A673 (cell line): Measurements from ENCODE around the gene ATP2B2. TPM values are rescaled to one million over a fixed set of nuclear protein-coding genes. Genes with fewer than 3 reads are reported as not detected.

Source experiments
- BruUV-seq: library from RNA; stranded (reverse); fragments of 400-500 nt; replicated peaks from 2 replicates; lab custom pipeline; 2021; lab: Mats Ljungman, UMichigan
- CTCF ChIA-PET: fragments of 300-600 bp; sonication (Branson Sonifier 250); formaldehyde crosslinking; loops from one replicate; lab custom pipeline; 2022; ENCODE audit warnings: antibody characterized with exemption; lab: Charles Lee
- POLR2A ChIA-PET: fragments of 300-600 bp; sonication (Branson Sonifier 250); formaldehyde crosslinking; loops from one replicate; lab custom pipeline; 2022; ENCODE audit warnings: antibody characterized with exemption; ENCODE audit not compliant: low non-redundant PET; lab: Charles Lee
- DNase-seq: peaks from one replicate; pipeline ENCODE4 v3.0.0-alpha.2; 2015; ENCODE audit warnings: low spot score
- H3K27ac ChIP-seq: fragments of 200-600 bp; sonication (generic); 2 replicates; pipeline ENCODE4 v1.5.1; 2016; ENCODE audit warnings: mixed run types, low read depth, mild to moderate bottlenecking, mixed read lengths, antibody characterized with exemption, low read length; ENCODE audit not compliant: poor library complexity, severe bottlenecking
- H3K27me3 ChIP-seq: fragments of 200-600 bp; sonication (generic); replicated peaks from 2 replicates; pipeline ENCODE4 v1.6.1; 2017; ENCODE audit warnings: mixed run types, low read depth, mild to moderate bottlenecking, mixed read lengths, antibody characterized with exemption, low read length; ENCODE audit not compliant: insufficient read depth, poor library complexity
- H3K36me3 ChIP-seq: fragments of 200-600 bp; sonication (generic); 2 replicates; pipeline ENCODE4 v1.6.1; 2016; ENCODE audit warnings: mixed run types, mild to moderate bottlenecking, mixed read lengths, antibody characterized with exemption, low read length; ENCODE audit not compliant: insufficient read depth, poor library complexity, severe bottlenecking
- H3K4me1 ChIP-seq: fragments of 200-600 bp; sonication (generic); 2 replicates; pipeline ENCODE4 v1.6.1; 2017; ENCODE audit warnings: mixed run types, mild to moderate bottlenecking, mixed read lengths, antibody characterized with exemption, low read length; ENCODE audit not compliant: insufficient read depth, poor library complexity, severe bottlenecking
- H3K4me3 ChIP-seq: fragments of 200-600 bp; sonication (generic); 2 replicates; pipeline ENCODE4 v1.5.1; 2016; ENCODE audit warnings: low read depth, mixed run types, mild to moderate bottlenecking, mixed read lengths, low read length; ENCODE audit not compliant: poor library complexity, severe bottlenecking
- H3K9me3 ChIP-seq: fragments of 200-600 bp; sonication (generic); 2 replicates; pipeline ENCODE4 v1.6.1; 2016; ENCODE audit warnings: mixed run types, low read depth, mild to moderate bottlenecking, mixed read lengths, antibody characterized with exemption, low read length; ENCODE audit not compliant: poor library complexity, severe bottlenecking
- EZH2 ChIP-seq: fragments of 200-600 bp; sonication (generic); IDR thresholded peaks from 2 replicates; pipeline ENCODE4 v1.6.1; 2017; ENCODE audit warnings: borderline replicate concordance, low read depth, mild to moderate bottlenecking, mixed read lengths, antibody characterized with exemption, low read length; ENCODE audit not compliant: poor library complexity, severe bottlenecking
- intact Hi-C: fragments of 100-400 bp; cut with micrococcal nuclease; formaldehyde crosslinking; loops from one replicate; pipeline ENCODE4 v1.10.0; 2022; ENCODE audit not compliant: unreplicated experiment
- total RNA-seq: library from RNA; stranded (reverse); gene quantifications from 2 replicates; pipeline ENCODE4 v1.2.3, GENCODE V29; 2021
- TF ChIP-seq, protein P1 (sequence below): fragments of 300-800, 200-600 bp; sonication (generic); conservative IDR thresholded peaks from 2 replicates; pipeline ENCODE4 v1.5.1; 2017; ENCODE audit warnings: low read depth, mild to moderate bottlenecking, antibody characterized with exemption, low read length, moderate library complexity, mixed read lengths

Gene ATP2B2
- total RNA-seq, 1 experiment from 2014 or later, result 0.17 TPM

- TF ChIP-seq, protein P1, sequence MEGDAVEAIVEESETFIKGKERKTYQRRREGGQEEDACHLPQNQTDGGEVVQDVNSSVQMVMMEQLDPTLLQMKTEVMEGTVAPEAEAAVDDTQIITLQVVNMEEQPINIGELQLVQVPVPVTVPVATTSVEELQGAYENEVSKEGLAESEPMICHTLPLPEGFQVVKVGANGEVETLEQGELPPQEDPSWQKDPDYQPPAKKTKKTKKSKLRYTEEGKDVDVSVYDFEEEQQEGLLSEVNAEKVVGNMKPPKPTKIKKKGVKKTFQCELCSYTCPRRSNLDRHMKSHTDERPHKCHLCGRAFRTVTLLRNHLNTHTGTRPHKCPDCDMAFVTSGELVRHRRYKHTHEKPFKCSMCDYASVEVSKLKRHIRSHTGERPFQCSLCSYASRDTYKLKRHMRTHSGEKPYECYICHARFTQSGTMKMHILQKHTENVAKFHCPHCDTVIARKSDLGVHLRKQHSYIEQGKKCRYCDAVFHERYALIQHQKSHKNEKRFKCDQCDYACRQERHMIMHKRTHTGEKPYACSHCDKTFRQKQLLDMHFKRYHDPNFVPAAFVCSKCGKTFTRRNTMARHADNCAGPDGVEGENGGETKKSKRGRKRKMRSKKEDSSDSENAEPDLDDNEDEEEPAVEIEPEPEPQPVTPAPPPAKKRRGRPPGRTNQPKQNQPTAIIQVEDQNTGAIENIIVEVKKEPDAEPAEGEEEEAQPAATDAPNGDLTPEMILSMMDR, result no peak
- TF ChIP-seq EZH2, result no peak
- H3K27me3 ChIP-seq, result peaks cover 20% of the 10 kb centered on the region
These were observed 1.9 kb upstream of the ATP2B2 start for GRCh38 chr3:10507331-10507730.

GRCh38 chr3:10506696-10507095 lies 1.3 kb upstream of the ATP2B2 start:
- POLR2A ChIA-PET, result no interaction called here
- no peaks in the 10 kb centered on the region for H3K36me3 ChIP-seq
- CTCF ChIA-PET, result no interaction called here
- DNase-seq, result no peak
- H3K4me3 ChIP-seq, result no peak overlapping the region
- no TSS peak for BruUV-seq
- intact Hi-C loops, result no loop called here
- no peaks in the 10 kb centered on the region for H3K4me1 ChIP-seq
- TF ChIP-seq EZH2, result no peak
- TF ChIP-seq, protein P1, result no peak
- H3K9me3 ChIP-seq, result no peaks in the 10 kb centered on the region
- no peak overlapping the region for H3K27ac ChIP-seq
- H3K27me3 ChIP-seq, result peaks cover 20% of the 10 kb centered on the region

More at GRCh38 chr3:10507331-10507730, 1.9 kb upstream of the ATP2B2 start:
- no peak for DNase-seq
- no peaks in the 10 kb centered on the region for H3K36me3 ChIP-seq
- no peaks in the 10 kb centered on the region for H3K4me1 ChIP-seq
- ChIA-PET POLR2A (no interaction called here), CTCF (no interaction called here)
- no peak overlapping the region for H3K4me3 ChIP-seq
- no peak overlapping the region for H3K27ac ChIP-seq
- intact Hi-C loops, result no loop called here
- H3K9me3 ChIP-seq, result no peaks in the 10 kb centered on the region
- BruUV-seq, result no TSS peak

GRCh38 chr3:10505791-10506585 lies 602 bp upstream of the ATP2B2 start:
- DNase-seq, result no peak
- H3K36me3 ChIP-seq, result no peaks in the 10 kb centered on the region
- no peaks in the 10 kb centered on the region for H3K4me1 ChIP-seq
- intact Hi-C loops, result no loop called here
- BruUV-seq, result no TSS peak
- TF ChIP-seq EZH2, result no peak
- TF ChIP-seq, protein P1, result no peak
- H3K27me3 ChIP-seq, result peaks cover 20% of the 10 kb centered on the region
- H3K9me3 ChIP-seq, result no peaks in the 10 kb centered on the region
- ChIA-PET CTCF (no interaction called here), POLR2A (no interaction called here)
- no peak overlapping the region for H3K27ac ChIP-seq
- no peak overlapping the region for H3K4me3 ChIP-seq
